Sigmoid colon (tissue), 7 donors: ENCODE measurements around the gene CATSPER4. TPM values are rescaled to one million over a fixed set of nuclear protein-coding genes. Genes with fewer than 3 reads are reported as not detected.
A peak's percentile ranks its signal among the peaks of the same experiment; 100 is the strongest.

Source experiments
- DNase-seq: peaks from one replicate; pipeline ENCODE4 v3.0.0-alpha.2; 2019
- H3K27ac ChIP-seq, 4 donors: fragments of 200-600 bp; sonication (generic); one replicate each; pipeline ENCODE4 v1.5.1; 2016 to 2019; ENCODE audit warnings: mild to moderate bottlenecking in 1 of 4
- H3K27me3 ChIP-seq, 3 donors: fragments of 200-600 bp; sonication (generic); one replicate each; pipeline ENCODE4 v1.5.1; 2019; ENCODE audit warnings: mild to moderate bottlenecking in 1 of 3
- H3K36me3 ChIP-seq, 4 donors: fragments of 200-600 bp; sonication (generic); one replicate each; pipeline ENCODE4 v1.5.1; 2016 to 2019
- H3K4me1 ChIP-seq, 4 donors: fragments of 200-600 bp; sonication (generic); one replicate each; pipeline ENCODE4 v1.5.1; 2017 to 2019
- H3K4me3 ChIP-seq, 4 donors: fragments of 200-600 bp; sonication (generic); one replicate each; pipeline ENCODE4 v1.5.1; 2017 to 2019; ENCODE audit warnings: mild to moderate bottlenecking in 2 of 4, moderate library complexity in 1 of 4
- H3K9me3 ChIP-seq, 4 donors: fragments of 200-600 bp in 3 of 4; sonication (generic) in 3 of 4; one replicate each; pipeline versions ENCODE4 v1.5.1 to v1.6.1; 2013 to 2019
- CTCF ChIP-seq, 4 experiments: fragments of 450-650 bp in 3 of 4; fragments of 200-600 bp in 1 of 4; IDR thresholded peaks; one replicate each; pipeline ENCODE4 v1.5.1; 2016 to 2019; ENCODE audit warnings: antibody characterized with exemption in 4 of 4, mild to moderate bottlenecking in 3 of 4, moderate library complexity in 2 of 4
- EP300 ChIP-seq, 4 donors: sonication (generic); formaldehyde crosslinking; IDR thresholded peaks; one replicate each; pipeline ENCODE4 v1.6.1; 2017; ENCODE audit warnings: antibody characterized with exemption in 4 of 4
- POLR2A ChIP-seq, 2 donors: fragments of 450-650 bp; IDR thresholded peaks; one replicate each; pipeline ENCODE4 v1.6.1; 2016; ENCODE audit warnings: antibody characterized with exemption in 2 of 2, mild to moderate bottlenecking in 2 of 2, moderate library complexity in 2 of 2
- POLR2AphosphoS5 ChIP-seq, 4 donors: sonication (generic); formaldehyde crosslinking; IDR thresholded peaks; one replicate each; pipeline ENCODE4 v1.6.1; 2017; ENCODE audit warnings: antibody characterized with exemption in 4 of 4
- WGBS, 2 donors: extraction: QIAGEN DNeasy Blood & Tissue Kit; methylation state at CpG; one replicate each; pipeline ENCODE4 v1.1.7; 2013; 5-methylcytosine and 5-hydroxymethylcytosine counted together
- intact Hi-C: fragments of 100-400 bp; cut with DNase I; formaldehyde crosslinking; loops from one replicate; pipeline ENCODE4 v1.15.1; 2023
- polyA plus RNA-seq, 3 donors: library from polyadenylated mRNA; stranded (reverse); fragments of 200-250 nt; gene quantifications; one replicate each; pipeline ENCODE4 v1.2.3, GENCODE V29; 2013
- total RNA-seq, 4 donors: library from RNA; depleted of rRNA; stranded (reverse); fragments of >200 nt; gene quantifications; one replicate each; pipeline ENCODE4 v1.1.0, GENCODE V29; 2016
- donor health status: healthy with polysubstance abuse.
- donor health status: Bipolar disorder and iron deficiency.
- donor health status: healthy.

CATSPER4 gene
- total and polyA plus RNA-seq, 7 donors = 0.04 TPM; not detected in 6

DNA sequence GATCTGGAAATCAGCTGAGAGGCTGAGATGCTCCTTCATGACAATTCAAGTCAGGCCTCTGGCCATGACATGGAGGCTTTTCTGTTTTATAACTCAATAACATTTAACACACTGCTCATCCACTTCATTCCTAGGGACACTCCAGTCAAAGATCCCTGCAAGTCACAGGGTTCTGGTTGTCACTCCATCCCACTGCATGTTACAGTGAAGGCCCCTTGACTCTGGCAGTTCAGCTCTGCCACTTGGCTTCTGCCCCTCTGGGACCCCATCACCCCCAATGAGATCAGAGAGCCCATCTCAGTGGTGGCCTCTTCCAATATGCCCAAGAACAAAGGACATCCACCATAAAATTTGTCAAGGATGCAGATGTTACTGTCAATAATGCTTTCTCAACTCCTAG is 41.5 kb upstream of the CATSPER4 start:
- TF ChIP-seq POLR2AphosphoS5 (IDR thresholded peaks at IDR 0.05) (no peak), EP300 (IDR thresholded peaks at IDR 0.05) (no peak), POLR2A (IDR thresholded peaks at IDR 0.05) (no peak), CTCF (IDR thresholded peaks at IDR 0.05) (no peak)
- intact Hi-C loops = no loop called here
- DNase-seq = no peak

GRCh38 chr1:26153966-26154532 is 36.4 kb upstream of the CATSPER4 start:
- intact Hi-C loops = no loop called here
- no peak overlapping the region for H3K4me3 ChIP-seq
- no peaks in the 10 kb centered on the region for H3K9me3 ChIP-seq
- 52 to 70% methylated on average over 5 of the region's 5 CpGs for WGBS, 2 donors
- no peak for DNase-seq
- no peaks in the 10 kb centered on the region for H3K36me3 ChIP-seq
- H3K27me3 ChIP-seq = peaks cover 7 to 30% (median 16%) of the 10 kb centered on the region in 3 donors
- TF ChIP-seq POLR2AphosphoS5 (IDR thresholded peaks at IDR 0.05) (no peak), CTCF (IDR thresholded peaks at IDR 0.05) (no peak), EP300 (IDR thresholded peaks at IDR 0.05) (no peak), POLR2A (IDR thresholded peaks at IDR 0.05) (no peak)
- H3K4me1 ChIP-seq = no peaks in the 10 kb centered on the region
- H3K27ac ChIP-seq = no peak overlapping the region

More for the DNA sequence above, 41.5 kb upstream of the CATSPER4 start:
- no peaks in the 10 kb centered on the region for H3K36me3 ChIP-seq
- no peaks in the 10 kb centered on the region for H3K27me3 ChIP-seq
- no peaks in the 10 kb centered on the region for H3K9me3 ChIP-seq
- H3K4me3 ChIP-seq = no peak overlapping the region
- H3K27ac ChIP-seq = no peak overlapping the region
- peaks cover 0 to 5% (median 0%) of the 10 kb centered on the region in 4 donors for H3K4me1 ChIP-seq

GRCh38 chr1:26154750-26155149 is 35.7 kb upstream of the CATSPER4 start:
- H3K36me3 ChIP-seq = no peaks in the 10 kb centered on the region
- TF ChIP-seq POLR2AphosphoS5 (IDR thresholded peaks at IDR 0.05) (no peak), CTCF (IDR thresholded peaks at IDR 0.05) (no peak), EP300 (IDR thresholded peaks at IDR 0.05) (no peak), POLR2A (IDR thresholded peaks at IDR 0.05) (no peak)
- peaks cover 7 to 30% (median 16%) of the 10 kb centered on the region in 3 donors for H3K27me3 ChIP-seq
- H3K27ac ChIP-seq = peak overlapping the region in 2 of 4 donors; percentile 31 to 66
- 46 to 52% methylated on average over 9 of the region's 9 CpGs for WGBS, 2 donors
- intact Hi-C loops = no loop called here
- no peak overlapping the region for H3K4me3 ChIP-seq
- H3K9me3 ChIP-seq = no peaks in the 10 kb centered on the region
- DNase-seq = no peak
- H3K4me1 ChIP-seq = no peaks in the 10 kb centered on the region

- intact Hi-C loops = no loop called here
- Histone ChIP-seq H3K9me3 (no peaks in the 10 kb centered on the region), H3K4me1 (peaks cover 0 to under 1% (median 0%) of the 10 kb centered on the region in 4 donors), H3K27me3 (peaks cover 7 to 30% (median 16%) of the 10 kb centered on the region in 3 donors), H3K4me3 (peak overlapping the region in 1 of 4 donors; percentile 8), H3K36me3 (no peaks in the 10 kb centered on the region), H3K27ac (peak overlapping the region in 3 of 4 donors; percentile 12 to 66 (median 31))
- TF ChIP-seq EP300 (IDR thresholded peaks at IDR 0.05) (no peak), POLR2AphosphoS5 (IDR thresholded peaks at IDR 0.05) (peak in 1 of 4 donors; percentile 52), POLR2A (IDR thresholded peaks at IDR 0.05) (no peak), CTCF (IDR thresholded peaks at IDR 0.05) (no peak)
- DNase-seq = no peak
- 64 to 72% methylated on average over 21 of the region's 21 CpGs for WGBS, 2 donors
Observed at GRCh38 chr1:26155370-26156284, 34.8 kb upstream of the CATSPER4 start.
